Small intestine (tissue), 7 donors: Measurements from ENCODE around the gene WDR45. TPM values are rescaled to one million over a fixed set of nuclear protein-coding genes. Genes with fewer than 3 reads are reported as not detected.
A peak's percentile ranks its signal among the peaks of the same experiment; 100 is the strongest.

ENCODE experiments used
- DNase-seq, 2 donors: peaks; one replicate each; pipeline versions ENCODE4 v3.0.0 to v3.0.0-alpha.2; 2013
- FAIRE-seq: peaks from 2 replicates; lab custom pipeline; 2012; peaks lifted over from hg19 to GRCh38; lab: Jason Lieb, UNC
- H3K27ac ChIP-seq, 3 donors: one replicate each; pipeline ENCODE4 v1.5.1; 2013; ENCODE audit warnings: low read length in 2 of 3, mild to moderate bottlenecking in 2 of 3, control low read depth in 1 of 3, inconsistent platforms in 1 of 3, low read depth in 1 of 3, moderate library complexity in 1 of 3
- H3K27me3 ChIP-seq, 3 donors: one replicate each; pipeline ENCODE4 v1.6.1; 2013; ENCODE audit warnings: low read length in 3 of 3, inconsistent platforms in 1 of 3; ENCODE audit not compliant: control insufficient read depth in 3 of 3, insufficient read depth in 3 of 3
- H3K36me3 ChIP-seq, 3 donors: one replicate each; pipeline ENCODE4 v1.6.1; 2013; ENCODE audit warnings: low read length in 3 of 3, inconsistent platforms in 1 of 3, low read depth in 1 of 3, mild to moderate bottlenecking in 1 of 3, moderate library complexity in 1 of 3; ENCODE audit not compliant: control insufficient read depth in 3 of 3, insufficient read depth in 2 of 3
- H3K4me1 ChIP-seq, 3 donors: one replicate each; pipeline ENCODE4 v1.6.1; 2013; ENCODE audit warnings: low read length in 2 of 3, inconsistent platforms in 1 of 3, low read depth in 1 of 3, mild to moderate bottlenecking in 1 of 3, moderate library complexity in 1 of 3; ENCODE audit not compliant: control insufficient read depth in 3 of 3, insufficient read depth in 2 of 3
- H3K4me3 ChIP-seq, 3 donors: one replicate each; pipeline ENCODE4 v1.5.1; 2013; ENCODE audit warnings: low read length in 3 of 3, control low read depth in 1 of 3, inconsistent platforms in 1 of 3, low read depth in 1 of 3, mild to moderate bottlenecking in 1 of 3, moderate library complexity in 1 of 3
- H3K9me3 ChIP-seq, 2 donors: one replicate each; pipeline ENCODE4 v1.6.1; 2013; ENCODE audit warnings: low read depth in 1 of 2, low read length in 1 of 2; ENCODE audit not compliant: control insufficient read depth in 2 of 2, insufficient read depth in 1 of 2
- WGBS, 3 donors: extraction: QIAGEN DNeasy Blood & Tissue Kit; methylation state at CpG; one replicate each; pipeline ENCODE4 v1.1.7; 2013; 5-methylcytosine and 5-hydroxymethylcytosine counted together
- polyA plus RNA-seq, 4 donors: library from polyadenylated mRNA; stranded (reverse) in 3 of 4; unstranded in 1 of 4; fragments of 200-250 nt in 3 of 4; fragments of 120-200 nt in 1 of 4; gene quantifications; one replicate each; pipeline versions ENCODE4 v1.2.1 to v1.2.3, GENCODE V29; 2013
- donor health status: healthy with polysubstance abuse.
- donor health status: control.
- donor health status: control.
- donor health status: Bipolar disorder and iron deficiency.
- donor health status: healthy.

Gene WDR45
- polyA plus RNA-seq, 4 donors: 47.3 to 122 (median 73.1) TPM

- Histone ChIP-seq H3K36me3 (peaks cover 0 to 6% (median 0%) of the 10 kb centered on the region in 3 donors), H3K27me3 (no peaks in the 10 kb centered on the region), H3K27ac (peak overlapping the region; percentile 59 to 95 (median 67)), H3K4me1 (no peaks in the 10 kb centered on the region), H3K4me3 (peak overlapping the region; percentile 41 to 66 (median 52)), H3K9me3 (no peaks in the 10 kb centered on the region)
- DNase-seq (peak; percentile 93), FAIRE-seq (no peak)
- 0 to 37% (median 14%) methylated on average over 53 to 74 of the region's 74 CpGs for WGBS, 3 donors
Measured at GRCh38 chrX:49100704-49101628, 21.3 kb upstream of the WDR45 start.

GRCh38 chrX:49096419-49096818 lies 16.7 kb upstream of the WDR45 start:
- DNase-seq: no peak
- H3K27me3 ChIP-seq: no peaks in the 10 kb centered on the region
- H3K36me3 ChIP-seq: no peaks in the 10 kb centered on the region
- no peaks in the 10 kb centered on the region for H3K4me1 ChIP-seq
- no peak overlapping the region for H3K4me3 ChIP-seq
- no peak for FAIRE-seq
- no peak overlapping the region for H3K27ac ChIP-seq
- no peaks in the 10 kb centered on the region for H3K9me3 ChIP-seq
- WGBS, 3 donors: 94 to 100% (median 97%) methylated on average over 4 of the region's 4 CpGs

GRCh38 chrX:49089553-49089952 lies 9.9 kb upstream of the WDR45 start:
- H3K27ac ChIP-seq: no peak overlapping the region
- no peaks in the 10 kb centered on the region for H3K36me3 ChIP-seq
- H3K4me1 ChIP-seq: no peaks in the 10 kb centered on the region
- no peaks in the 10 kb centered on the region for H3K27me3 ChIP-seq
- DNase-seq (no peak), FAIRE-seq (no peak)
- 80 to 86% (median 84%) methylated on average over 4 of the region's 4 CpGs for WGBS, 3 donors
- no peak overlapping the region for H3K4me3 ChIP-seq
- no peaks in the 10 kb centered on the region for H3K9me3 ChIP-seq

GRCh38 chrX:49082271-49082871 lies 2.7 kb upstream of the WDR45 start:
- 59 to 73% (median 72%) methylated on average over 4 of the region's 4 CpGs for WGBS, 3 donors
- Histone ChIP-seq H3K36me3 (peaks cover 0 to 5% (median 0%) of the 10 kb centered on the region in 3 donors), H3K27ac (no peak overlapping the region), H3K27me3 (no peaks in the 10 kb centered on the region), H3K9me3 (no peaks in the 10 kb centered on the region), H3K4me3 (no peak overlapping the region), H3K4me1 (no peaks in the 10 kb centered on the region)
- DNase-seq (no peak), FAIRE-seq (no peak)

GRCh38 chrX:49077941-49078340 lies 1.7 kb downstream of the WDR45 start:
- peaks cover 0 to 32% (median 0%) of the 10 kb centered on the region in 3 donors for H3K36me3 ChIP-seq
- H3K27ac ChIP-seq: no peak overlapping the region
- no peaks in the 10 kb centered on the region for H3K9me3 ChIP-seq
- no peak for DNase-seq
- FAIRE-seq: no peak
- no peaks in the 10 kb centered on the region for H3K27me3 ChIP-seq
- H3K4me3 ChIP-seq: no peak overlapping the region
- 75 to 90% (median 84%) methylated on average over 5 of the region's 5 CpGs for WGBS, 3 donors
- H3K4me1 ChIP-seq: peaks cover 0 to 4% (median 0%) of the 10 kb centered on the region in 3 donors

GRCh38 chrX:49075347-49075746 lies 4.3 kb downstream of the WDR45 start:
- H3K9me3 ChIP-seq: no peaks in the 10 kb centered on the region
- no peak overlapping the region for H3K27ac ChIP-seq
- H3K36me3 ChIP-seq: peaks cover 0 to 32% (median 0%) of the 10 kb centered on the region in 3 donors
- FAIRE-seq (no peak), DNase-seq (no peak)
- 87 to 92% (median 91%) methylated on average over 13 of the region's 13 CpGs for WGBS, 3 donors
- H3K4me1 ChIP-seq: peaks cover 0 to 4% (median 0%) of the 10 kb centered on the region in 3 donors
- no peak overlapping the region for H3K4me3 ChIP-seq
- H3K27me3 ChIP-seq: no peaks in the 10 kb centered on the region

- Histone ChIP-seq H3K27ac (peak within 1 kb of the TSS in 2 of 3 donors; percentile 40 to 91), H3K4me1 (peaks cover 0 to 4% (median 0%) of the 10 kb centered on the region in 3 donors), H3K36me3 (peaks cover 0 to 37% (median 0%) of the 10 kb centered on the region in 3 donors), H3K27me3 (no peaks in the 10 kb centered on the region), H3K9me3 (no peaks in the 10 kb centered on the region), H3K4me3 (peak within 1 kb of the TSS; percentile 39 to 54 (median 40))
- peak; percentile 91 for DNase-seq
- WGBS, 3 donors: 2 to 40% (median 14%) methylated on average over 44 to 61 of the region's 61 CpGs
- FAIRE-seq: no peak
Measured at GRCh38 chrX:49073601-49074575, 5.8 kb downstream of the WDR45 start, which contains the start of gene PRAF2. TSS of gene PRAF2 (minus strand) at chrX:49074002. CDS start at chrX:49073987, 15 bp downstream.
